IPS DF 6.9 (cell line): ENCODE measurements around the gene ZNF516.

Source experiments
- DNase-seq: peaks from one replicate; pipeline ENCODE4 v3.0.0-alpha.2; 2013; ENCODE audit warnings: low read depth, low spot score
- H3K27ac ChIP-seq: one replicate; pipeline ENCODE4 v1.5.1; 2013; ENCODE audit warnings: low read length, control low read depth
- H3K27me3 ChIP-seq: 2 replicates; pipeline ENCODE4 v1.6.1; 2013; ENCODE audit warnings: mild to moderate bottlenecking, low read length; ENCODE audit not compliant: control insufficient read depth, insufficient read depth
- H3K36me3 ChIP-seq: 2 replicates; pipeline ENCODE4 v1.6.1; 2013; ENCODE audit warnings: low read length; ENCODE audit not compliant: control insufficient read depth, insufficient read depth
- H3K4me1 ChIP-seq: 2 replicates; pipeline ENCODE4 v1.6.1; 2013; ENCODE audit warnings: low read length; ENCODE audit not compliant: control insufficient read depth, insufficient read depth
- H3K4me3 ChIP-seq: 2 replicates; pipeline ENCODE4 v1.5.1; 2013; ENCODE audit warnings: mild to moderate bottlenecking, low read length
- H3K9me3 ChIP-seq: 2 replicates; pipeline ENCODE4 v1.6.1; 2013; ENCODE audit warnings: low read length, inconsistent platforms; ENCODE audit not compliant: control insufficient read depth, insufficient read depth
- WGBS: extraction: QIAGEN DNeasy Blood & Tissue Kit; methylation state at CpG from one replicate; pipeline ENCODE4 v1.1.7; 2013; ENCODE audit warnings: mixed read lengths, missing lambda C conversion rate; ENCODE audit not compliant: insufficient read length, insufficient coverage; 5-methylcytosine and 5-hydroxymethylcytosine counted together

ZNF516 gene

GRCh38 chr18:76380791-76381405 lies 114.1 kb downstream of the ZNF516 start:
- Histone ChIP-seq H3K9me3 (no peaks in the 10 kb centered on the region), H3K4me3 (no peak overlapping the region), H3K27me3 (no peaks in the 10 kb centered on the region), H3K36me3 (peaks cover 9% of the 10 kb centered on the region; the same call in 1 of the 2 replicates), H3K27ac (no peak overlapping the region), H3K4me1 (0 out of 2 replicates have a peak, but pooled peaks cover 2% of the 10 kb centered on the region)
- no CpG with 5 or more reads among the region's 26 CpGs for WGBS
- DNase-seq = peak; percentile 35

GRCh38 chr18:76380127-76380729 lies 114.8 kb downstream of the ZNF516 start:
- no peaks in the 10 kb centered on the region for H3K9me3 ChIP-seq
- H3K4me1 ChIP-seq = 0 out of 2 replicates have a peak, but pooled peaks cover 2% of the 10 kb centered on the region
- no peak overlapping the region for H3K27ac ChIP-seq
- H3K36me3 ChIP-seq = peaks cover 9% of the 10 kb centered on the region; the same call in 1 of the 2 replicates
- no peaks in the 10 kb centered on the region for H3K27me3 ChIP-seq
- no peak overlapping the region for H3K4me3 ChIP-seq
- DNase-seq = no peak
- whole genome bisulfite sequencing = no CpG with 5 or more reads among the region's 19 CpGs

GRCh38 chr18:76379226-76380126 lies 115.6 kb downstream of the ZNF516 start:
- Histone ChIP-seq H3K9me3 (no peaks in the 10 kb centered on the region), H3K4me3 (no peak overlapping the region), H3K36me3 (peaks cover 9% of the 10 kb centered on the region; the same call in 1 of the 2 replicates), H3K27ac (no peak overlapping the region), H3K4me1 (0 out of 2 replicates have a peak, but pooled peaks cover 2% of the 10 kb centered on the region), H3K27me3 (no peaks in the 10 kb centered on the region)
- DNase-seq = no peak
- no CpG with 5 or more reads among the region's 53 CpGs for WGBS

- H3K4me1 ChIP-seq = 0 out of 2 replicates have a peak, but pooled peaks cover 2% of the 10 kb centered on the region
- no peak overlapping the region for H3K4me3 ChIP-seq
- H3K27me3 ChIP-seq = no peaks in the 10 kb centered on the region
- WGBS = no CpG with 5 or more reads among the region's 32 CpGs
- no peak for DNase-seq
- no peak overlapping the region for H3K27ac ChIP-seq
- H3K9me3 ChIP-seq = no peaks in the 10 kb centered on the region
- peaks cover 9% of the 10 kb centered on the region; the same call in 1 of the 2 replicates for H3K36me3 ChIP-seq
Measured at GRCh38 chr18:76378526-76379215, 116.4 kb downstream of the ZNF516 start.

GRCh38 chr18:76377359-76377756 lies 117.7 kb downstream of the ZNF516 start:
- WGBS = no CpG with 5 or more reads among the region's 3 CpGs
- H3K4me1 ChIP-seq = 0 out of 2 replicates have a peak, but pooled peaks cover 2% of the 10 kb centered on the region
- no peaks in the 10 kb centered on the region for H3K27me3 ChIP-seq
- no peak overlapping the region for H3K4me3 ChIP-seq
- no peak overlapping the region for H3K27ac ChIP-seq
- H3K9me3 ChIP-seq = no peaks in the 10 kb centered on the region
- no peak for DNase-seq
- H3K36me3 ChIP-seq = peaks cover 9% of the 10 kb centered on the region; the same call in 1 of the 2 replicates

GRCh38 chr18:76376668-76377358 lies 118.2 kb downstream of the ZNF516 start:
- Histone ChIP-seq H3K4me1 (0 out of 2 replicates have a peak, but pooled peaks cover 2% of the 10 kb centered on the region), H3K27me3 (no peaks in the 10 kb centered on the region), H3K36me3 (peaks cover 9% of the 10 kb centered on the region; the same call in 1 of the 2 replicates), H3K27ac (no peak overlapping the region), H3K9me3 (no peaks in the 10 kb centered on the region), H3K4me3 (no peak overlapping the region)
- no CpG with 5 or more reads among the region's 27 CpGs for WGBS
- no peak for DNase-seq

- Histone ChIP-seq H3K9me3 (no peaks in the 10 kb centered on the region), H3K36me3 (peaks cover 9% of the 10 kb centered on the region; the same call in 1 of the 2 replicates), H3K4me3 (no peak overlapping the region), H3K27ac (no peak overlapping the region), H3K27me3 (no peaks in the 10 kb centered on the region), H3K4me1 (0 out of 2 replicates have a peak, but pooled peaks cover 2% of the 10 kb centered on the region)
- no CpG with 5 or more reads among the region's 2 CpGs for WGBS
- no peak for DNase-seq
Measured at GRCh38 chr18:76376225-76376624, 118.8 kb downstream of the ZNF516 start.

- 0 out of 2 replicates have a peak, but pooled peaks cover 2% of the 10 kb centered on the region for H3K4me1 ChIP-seq
- H3K36me3 ChIP-seq = peaks cover 5% of the 10 kb centered on the region; the same call in 1 of the 2 replicates
- no peaks in the 10 kb centered on the region for H3K27me3 ChIP-seq
- H3K4me3 ChIP-seq = no peak overlapping the region
- no peak overlapping the region for H3K27ac ChIP-seq
- no CpG with 5 or more reads among the region's 12 CpGs for WGBS
- H3K9me3 ChIP-seq = no peaks in the 10 kb centered on the region
- DNase-seq = no peak
Measured at GRCh38 chr18:76374330-76375281, 120.4 kb downstream of the ZNF516 start.

- no CpG with 5 or more reads among the region's 5 CpGs for WGBS
- Histone ChIP-seq H3K9me3 (no peaks in the 10 kb centered on the region), H3K27me3 (no peaks in the 10 kb centered on the region), H3K4me1 (0 out of 2 replicates have a peak, but pooled peaks cover 2% of the 10 kb centered on the region), H3K36me3 (no peaks in the 10 kb centered on the region), H3K4me3 (no peak overlapping the region), H3K27ac (no peak overlapping the region)
- DNase-seq = no peak
Measured at GRCh38 chr18:76373297-76373696, 121.7 kb downstream of the ZNF516 start.
